Lung (tissue), 12 donors: Measurements from ENCODE around the gene ABCC2. TPM values are rescaled to one million over a fixed set of nuclear protein-coding genes. Genes with fewer than 3 reads are reported as not detected.

ENCODE experiments used
- ATAC-seq: fragments of 200-7000 bp; cut with Tn5 transposase; one replicate; pipeline ENCODE4 v1.9.1; 2020; ENCODE audit warnings: moderate number of reproducible peaks; ENCODE audit not compliant: insufficient read depth, low FRiP score
- DNase-seq, 3 donors: peaks; one replicate each; pipeline ENCODE4 v3.0.0-alpha.2; 2013 to 2017
- H3K27ac ChIP-seq, 2 donors: one replicate each; pipeline ENCODE4 v1.5.1; 2013; ENCODE audit warnings: mild to moderate bottlenecking in 2 of 2, moderate library complexity in 2 of 2, control low read depth in 1 of 2, inconsistent platforms in 1 of 2, low read depth in 1 of 2, low read length in 1 of 2
- H3K27me3 ChIP-seq, 3 donors: one replicate each; pipeline ENCODE4 v1.5.1; 2013; ENCODE audit warnings: low read length in 2 of 3; ENCODE audit not compliant: control insufficient read depth in 3 of 3, insufficient read depth in 3 of 3
- H3K36me3 ChIP-seq, 4 donors: one replicate each; pipeline ENCODE4 v1.5.1; 2013; ENCODE audit warnings: low read length in 4 of 4, mild to moderate bottlenecking in 1 of 4, moderate library complexity in 1 of 4; ENCODE audit not compliant: control insufficient read depth in 4 of 4, insufficient read depth in 4 of 4
- H3K4me1 ChIP-seq, 5 donors: one replicate each; pipeline ENCODE4 v1.5.1; 2013; ENCODE audit warnings: low read length in 5 of 5, mild to moderate bottlenecking in 2 of 5, moderate library complexity in 1 of 5; ENCODE audit not compliant: control insufficient read depth in 5 of 5, insufficient read depth in 5 of 5
- H3K4me3 ChIP-seq: one replicate; pipeline ENCODE4 v1.5.1; 2013; ENCODE audit warnings: mild to moderate bottlenecking, control low read depth, moderate library complexity
- H3K9ac ChIP-seq, 2 donors: one replicate each; pipeline ENCODE4 v1.5.1; 2013; ENCODE audit warnings: low read length in 2 of 2, control low read depth in 1 of 2; ENCODE audit not compliant: insufficient read depth in 1 of 2
- H3K9me3 ChIP-seq, 4 donors: one replicate each; pipeline ENCODE4 v1.5.1; 2013; ENCODE audit warnings: low read length in 3 of 4, mild to moderate bottlenecking in 1 of 4, moderate library complexity in 1 of 4; ENCODE audit not compliant: control insufficient read depth in 4 of 4, insufficient read depth in 3 of 4
- WGBS, 2 donors: extraction: QIAGEN DNeasy Blood & Tissue Kit; methylation state at CpG; one replicate each; pipeline ENCODE4 v1.1.7; 2013; 5-methylcytosine and 5-hydroxymethylcytosine counted together
- polyA plus RNA-seq, 2 donors: library from polyadenylated mRNA; stranded (reverse); fragments of 200-250 nt; gene quantifications; one replicate each; pipeline ENCODE4 v1.2.1, GENCODE V29; 2013
- total RNA-seq, 2 donors: library from RNA; depleted of rRNA in 1 of 2; stranded (reverse); fragments of >200 nt in 1 of 2; gene quantifications; one replicate each; pipeline ENCODE4 v1.2.1, GENCODE V29; 2014 to 2021
- TF ChIP-seq, protein P1 (sequence below): IDR thresholded peaks from 2 replicates; pipeline ENCODE4 v1.5.1; 2012; ENCODE audit warnings: mild to moderate bottlenecking; ENCODE audit errors: control extremely low read depth, extremely low read depth
- donor health status: control.
- donor health status: control.
- donor health status: Bipolar disorder and iron deficiency.
- donor health status: healthy.
- donor health status: DM: yes; HTN: yes; CAD: no.

ABCC2 gene
- total and polyA plus RNA-seq, 4 donors, result 0.47 to 1.3 (median 0.96) TPM

DNA sequence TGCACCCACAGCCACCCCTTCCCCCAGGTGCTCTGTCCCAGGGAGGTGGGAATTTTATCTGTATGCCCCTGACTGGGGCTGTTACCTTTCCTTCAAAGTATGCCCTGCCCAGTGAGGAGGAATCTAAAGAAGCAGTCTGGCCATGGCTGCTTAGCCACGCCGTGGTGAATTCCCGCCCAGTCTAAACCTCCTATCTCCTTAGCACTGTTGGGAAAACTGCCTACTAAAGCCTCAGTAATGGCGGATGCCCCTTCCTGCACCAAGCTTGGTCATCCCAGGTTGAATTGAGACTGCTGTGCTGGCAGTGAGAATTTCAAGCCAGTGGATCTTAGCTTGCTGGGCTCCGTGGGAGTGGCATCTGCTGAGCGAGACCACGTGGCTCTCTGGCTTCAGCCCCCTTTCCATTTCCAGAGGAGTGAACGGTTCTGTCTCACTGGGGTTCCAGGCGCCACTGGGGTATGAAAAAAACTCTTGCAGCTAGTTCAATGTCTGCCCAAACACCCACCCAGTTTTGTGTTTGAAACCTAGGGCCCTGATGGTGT is 87.2 kb downstream of the ABCC2 start:
- no peak for DNase-seq
- no peak for ATAC-seq
- Histone ChIP-seq H3K36me3 (peaks cover 0 to 5% (median 0%) of the 10 kb centered on the region in 4 donors), H3K27me3 (no peaks in the 10 kb centered on the region), H3K4me3 (no peak overlapping the region), H3K27ac (no peak overlapping the region), H3K9ac (no peak overlapping the region), H3K4me1 (no peaks in the 10 kb centered on the region), H3K9me3 (no peaks in the 10 kb centered on the region)
- TF ChIP-seq, protein P1, sequence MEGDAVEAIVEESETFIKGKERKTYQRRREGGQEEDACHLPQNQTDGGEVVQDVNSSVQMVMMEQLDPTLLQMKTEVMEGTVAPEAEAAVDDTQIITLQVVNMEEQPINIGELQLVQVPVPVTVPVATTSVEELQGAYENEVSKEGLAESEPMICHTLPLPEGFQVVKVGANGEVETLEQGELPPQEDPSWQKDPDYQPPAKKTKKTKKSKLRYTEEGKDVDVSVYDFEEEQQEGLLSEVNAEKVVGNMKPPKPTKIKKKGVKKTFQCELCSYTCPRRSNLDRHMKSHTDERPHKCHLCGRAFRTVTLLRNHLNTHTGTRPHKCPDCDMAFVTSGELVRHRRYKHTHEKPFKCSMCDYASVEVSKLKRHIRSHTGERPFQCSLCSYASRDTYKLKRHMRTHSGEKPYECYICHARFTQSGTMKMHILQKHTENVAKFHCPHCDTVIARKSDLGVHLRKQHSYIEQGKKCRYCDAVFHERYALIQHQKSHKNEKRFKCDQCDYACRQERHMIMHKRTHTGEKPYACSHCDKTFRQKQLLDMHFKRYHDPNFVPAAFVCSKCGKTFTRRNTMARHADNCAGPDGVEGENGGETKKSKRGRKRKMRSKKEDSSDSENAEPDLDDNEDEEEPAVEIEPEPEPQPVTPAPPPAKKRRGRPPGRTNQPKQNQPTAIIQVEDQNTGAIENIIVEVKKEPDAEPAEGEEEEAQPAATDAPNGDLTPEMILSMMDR, result no peak
- WGBS, 2 donors, result 67 to 69% methylated on average over 9 of the region's 9 CpGs

DNA sequence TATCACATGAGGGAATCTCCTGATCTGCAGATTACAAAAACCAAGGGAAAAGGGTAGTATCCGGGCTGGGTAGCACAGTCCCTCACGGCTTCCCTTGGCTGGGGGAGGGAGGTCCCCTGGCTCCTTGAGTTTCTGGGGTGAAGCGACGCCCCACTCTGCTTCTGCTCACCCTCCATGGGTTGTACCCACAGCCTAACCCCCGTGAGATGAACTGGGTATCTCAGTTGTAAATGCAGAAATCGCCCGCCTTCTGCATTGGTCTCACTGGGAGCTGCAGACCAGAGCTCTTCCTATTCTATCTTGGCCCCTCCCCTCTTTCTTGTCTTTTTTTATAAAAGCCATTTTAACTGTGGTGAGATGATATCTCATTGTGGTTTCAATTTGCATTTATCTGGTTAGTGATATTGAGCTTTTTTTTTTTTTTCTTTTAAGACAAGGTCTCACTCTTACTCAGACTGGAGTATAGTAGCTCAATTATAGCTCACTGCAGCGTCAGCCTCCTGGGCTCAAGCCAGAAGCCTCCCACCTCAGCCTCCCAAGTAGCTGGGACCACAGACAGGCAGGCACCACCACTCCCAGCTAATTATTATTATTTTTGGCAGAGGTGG is 87.8 kb downstream of the ABCC2 start:
- TF ChIP-seq, protein P1, result no peak
- no peak overlapping the region for H3K9ac ChIP-seq
- no peaks in the 10 kb centered on the region for H3K4me1 ChIP-seq
- 45 to 68% methylated on average over 8 of the region's 8 CpGs for WGBS, 2 donors
- no peaks in the 10 kb centered on the region for H3K9me3 ChIP-seq
- peaks cover 0 to 6% (median 0%) of the 10 kb centered on the region in 4 donors for H3K36me3 ChIP-seq
- no peak for ATAC-seq
- no peaks in the 10 kb centered on the region for H3K27me3 ChIP-seq
- no peak overlapping the region for H3K27ac ChIP-seq
- no peak overlapping the region for H3K4me3 ChIP-seq
- DNase-seq, result no peak

DNA sequence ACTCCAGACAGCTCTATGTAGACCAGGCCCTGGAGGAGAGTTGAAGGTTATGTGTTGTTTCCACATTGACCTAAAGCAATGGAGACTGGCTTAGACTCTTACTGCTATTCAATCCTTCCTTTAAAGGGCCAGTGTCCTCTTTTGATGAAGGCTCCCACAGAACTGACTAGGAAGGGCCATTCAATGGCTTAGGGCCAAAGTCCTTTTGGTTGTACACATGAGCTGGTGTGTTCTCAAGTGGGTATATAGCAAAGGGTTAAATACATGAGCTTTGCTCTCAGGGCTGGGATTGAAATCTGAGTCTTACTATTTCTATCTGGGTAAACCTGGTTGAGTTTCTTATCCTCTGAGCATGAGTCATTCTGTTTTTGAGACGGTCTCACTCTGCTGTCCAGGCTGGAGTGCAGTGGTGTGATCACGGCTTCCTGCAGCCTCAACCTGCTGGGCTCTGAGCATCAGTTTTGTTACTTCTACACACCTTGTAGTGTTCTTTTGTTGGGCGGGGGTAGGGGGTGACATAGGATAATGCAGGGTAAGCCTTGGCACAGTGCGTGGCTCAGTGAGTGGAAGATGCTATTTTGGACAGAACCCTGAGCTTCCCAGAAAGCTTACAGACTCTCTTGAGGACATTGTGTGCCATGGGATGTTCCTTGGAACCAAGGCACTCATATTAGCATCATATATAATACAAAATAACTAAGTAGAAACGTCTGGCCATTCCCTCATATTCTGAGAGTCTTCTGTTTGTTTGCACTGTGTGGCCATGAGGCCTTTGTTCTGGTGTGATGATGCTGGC is 90.1 kb downstream of the ABCC2 start:
- H3K27ac ChIP-seq, result no peak overlapping the region
- no peak overlapping the region for H3K4me3 ChIP-seq
- no peak for DNase-seq
- H3K9ac ChIP-seq, result no peak overlapping the region
- H3K36me3 ChIP-seq, result peaks cover 10 to 18% (median 16%) of the 10 kb centered on the region in 4 donors
- TF ChIP-seq, protein P1, result no peak
- H3K4me1 ChIP-seq, result peaks cover 0 to 2% (median 0%) of the 10 kb centered on the region in 5 donors
- no peak for ATAC-seq
- no peaks in the 10 kb centered on the region for H3K27me3 ChIP-seq
- no peaks in the 10 kb centered on the region for H3K9me3 ChIP-seq
- WGBS, 2 donors, result 69 to 72% methylated on average over 5 of the region's 5 CpGs
